Peyer's patch (tissue), 4 donors: Measurements from ENCODE around the gene PLG. TPM values are rescaled to one million over a fixed set of nuclear protein-coding genes. Genes with fewer than 3 reads are reported as not detected.
"Not testable (repeated sequence)": the region's sequence is repeated elsewhere in the genome, so short reads cannot be mapped to it uniquely, and the experiment has no call there.

Experiments
- DNase-seq, 3 donors: peaks; one replicate each; pipeline ENCODE4 v3.0.0-alpha.2; 2017 to 2019
- H3K27ac ChIP-seq, 4 donors: fragments of 200-600 bp; sonication (generic); one replicate each; pipeline ENCODE4 v1.5.1; 2016 to 2019
- H3K27me3 ChIP-seq, 2 donors: fragments of 200-600 bp; sonication (generic); one replicate each; pipeline ENCODE4 v1.5.1; 2019
- H3K36me3 ChIP-seq, 3 donors: fragments of 200-600 bp; sonication (generic); one replicate each; pipeline ENCODE4 v1.5.1; 2016 to 2019
- H3K4me1 ChIP-seq, 4 donors: fragments of 200-600 bp; sonication (generic); one replicate each; pipeline ENCODE4 v1.5.1; 2016 to 2019
- H3K4me3 ChIP-seq, 4 donors: fragments of 200-600 bp; sonication (generic); 1 replicate in 3 of 4; 2 replicates in 1 of 4; pipeline ENCODE4 v1.5.1; 2016 to 2019; ENCODE audit warnings: mild to moderate bottlenecking in 1 of 4
- H3K9me3 ChIP-seq, 4 donors: fragments of 200-600 bp; sonication (generic); one replicate each; pipeline ENCODE4 v1.5.1; 2016 to 2019; ENCODE audit warnings: mild to moderate bottlenecking in 1 of 4
- POLR2A ChIP-seq, 2 donors: fragments of 450-650 bp; IDR thresholded peaks; one replicate each; pipeline ENCODE4 v1.5.1; 2017; ENCODE audit warnings: antibody characterized with exemption in 2 of 2, mild to moderate bottlenecking in 2 of 2, moderate library complexity in 2 of 2
- total RNA-seq, 4 donors: library from RNA; depleted of rRNA; stranded (reverse); fragments of >200 nt; gene quantifications; one replicate each; pipeline ENCODE4 v1.1.0, GENCODE V29; 2016
- TF ChIP-seq, protein P1 (sequence below), 6 experiments: fragments of 450-650 bp in 4 of 6; fragments of 200-600 bp in 2 of 6; sonication (generic) in 1 of 6; IDR thresholded peaks; one replicate each; pipeline ENCODE4 v1.5.1; 2017 to 2019; ENCODE audit warnings: antibody characterized with exemption in 6 of 6, mild to moderate bottlenecking in 3 of 6, moderate library complexity in 1 of 6

Gene PLG
- total RNA-seq, 4 donors from 2014 or later = not detected

GRCh38 chr6:160766989-160767646 lies 65.1 kb downstream of the PLG start:
- Histone ChIP-seq H3K4me1 (peaks cover 0 to 6% (median 0%) of the 10 kb centered on the region in 4 donors), H3K27ac (no peak overlapping the region), H3K27me3 (no peaks in the 10 kb centered on the region), H3K4me3 (peak overlapping the region in 3 of 4 donors; percentile 18 to 48 (median 42)), H3K36me3 (no peaks in the 10 kb centered on the region), H3K9me3 (no peaks in the 10 kb centered on the region)
- TF ChIP-seq, protein P1, sequence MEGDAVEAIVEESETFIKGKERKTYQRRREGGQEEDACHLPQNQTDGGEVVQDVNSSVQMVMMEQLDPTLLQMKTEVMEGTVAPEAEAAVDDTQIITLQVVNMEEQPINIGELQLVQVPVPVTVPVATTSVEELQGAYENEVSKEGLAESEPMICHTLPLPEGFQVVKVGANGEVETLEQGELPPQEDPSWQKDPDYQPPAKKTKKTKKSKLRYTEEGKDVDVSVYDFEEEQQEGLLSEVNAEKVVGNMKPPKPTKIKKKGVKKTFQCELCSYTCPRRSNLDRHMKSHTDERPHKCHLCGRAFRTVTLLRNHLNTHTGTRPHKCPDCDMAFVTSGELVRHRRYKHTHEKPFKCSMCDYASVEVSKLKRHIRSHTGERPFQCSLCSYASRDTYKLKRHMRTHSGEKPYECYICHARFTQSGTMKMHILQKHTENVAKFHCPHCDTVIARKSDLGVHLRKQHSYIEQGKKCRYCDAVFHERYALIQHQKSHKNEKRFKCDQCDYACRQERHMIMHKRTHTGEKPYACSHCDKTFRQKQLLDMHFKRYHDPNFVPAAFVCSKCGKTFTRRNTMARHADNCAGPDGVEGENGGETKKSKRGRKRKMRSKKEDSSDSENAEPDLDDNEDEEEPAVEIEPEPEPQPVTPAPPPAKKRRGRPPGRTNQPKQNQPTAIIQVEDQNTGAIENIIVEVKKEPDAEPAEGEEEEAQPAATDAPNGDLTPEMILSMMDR (IDR thresholded peaks at IDR 0.05) = peak in 5 of 6 experiments; percentile 9 to 51 (median 39)
- TF ChIP-seq POLR2A (IDR thresholded peaks at IDR 0.05) = no peak
- DNase-seq = peak in 2 of 3 donors; percentile 62 to 65

DNA sequence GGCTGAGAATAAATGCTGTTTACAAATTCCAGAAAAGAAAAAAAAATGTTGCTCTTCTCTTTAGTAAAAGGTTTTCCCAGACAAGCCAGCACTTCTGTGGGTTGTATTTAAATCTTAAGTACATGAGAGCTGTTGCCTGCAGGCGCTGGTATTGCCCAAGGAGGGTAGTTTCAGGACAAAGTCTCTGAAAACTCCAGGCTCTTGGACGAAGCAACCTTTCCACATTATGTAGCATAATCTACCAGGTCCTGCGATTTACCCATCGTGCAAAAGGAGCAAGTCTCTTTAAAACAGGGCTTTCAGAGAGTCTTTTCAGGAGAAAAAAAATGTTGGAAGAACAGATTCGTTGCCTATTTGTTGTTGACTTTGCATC lies 65.6 kb downstream of the PLG start:
- H3K4me1 ChIP-seq = peaks cover 0 to 6% (median 0%) of the 10 kb centered on the region in 4 donors
- no peaks in the 10 kb centered on the region for H3K36me3 ChIP-seq
- peak overlapping the region in 2 of 4 donors; percentile 18 to 48 for H3K4me3 ChIP-seq

DNA sequence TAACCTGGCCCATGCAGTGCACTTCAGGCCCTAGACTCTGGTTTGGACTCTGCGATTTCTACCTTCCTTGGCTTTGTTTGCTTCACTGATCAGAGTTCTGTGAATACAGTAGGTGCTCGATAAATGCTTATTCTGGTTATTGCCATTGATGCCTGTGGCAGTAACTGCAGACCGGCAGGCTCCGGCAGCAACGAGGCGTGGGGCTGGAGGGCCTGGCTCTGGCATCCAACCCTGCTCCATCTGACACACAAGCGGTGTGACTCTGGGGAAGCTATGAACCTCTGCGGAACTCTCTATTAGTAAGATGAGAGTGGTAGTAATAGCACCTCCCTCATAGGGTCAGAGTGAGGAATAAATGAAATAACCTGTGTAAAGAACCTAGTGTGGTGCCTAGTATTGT lies 66.1 kb downstream of the PLG start:
- no peaks in the 10 kb centered on the region for H3K9me3 ChIP-seq
- H3K27ac ChIP-seq = no peak overlapping the region
- DNase-seq = no peak
- no peak overlapping the region for H3K4me3 ChIP-seq
- H3K36me3 ChIP-seq = no peaks in the 10 kb centered on the region
- no peak for TF ChIP-seq POLR2A (IDR thresholded peaks at IDR 0.05)
- no peaks in the 10 kb centered on the region for H3K27me3 ChIP-seq
- peaks cover 0 to 6% (median 0%) of the 10 kb centered on the region in 4 donors for H3K4me1 ChIP-seq

More for the DNA sequence above, 65.6 kb downstream of the PLG start:
- H3K9me3 ChIP-seq = no peaks in the 10 kb centered on the region
- no peak for DNase-seq
- TF ChIP-seq, protein P1 (IDR thresholded peaks at IDR 0.05) = no peak
- TF ChIP-seq POLR2A (IDR thresholded peaks at IDR 0.05) = no peak
- no peaks in the 10 kb centered on the region for H3K27me3 ChIP-seq
- no peak overlapping the region for H3K27ac ChIP-seq

- Histone ChIP-seq H3K27ac (no peak overlapping the region), H3K9me3 (peaks cover 0 to 3% (median 0%) of the 10 kb centered on the region in 4 donors), H3K4me3 (no peak overlapping the region), H3K4me1 (no peaks in the 10 kb centered on the region), H3K27me3 (no peaks in the 10 kb centered on the region), H3K36me3 (no peaks in the 10 kb centered on the region)
- DNase-seq = no peak
- TF ChIP-seq, protein P1 (IDR thresholded peaks at IDR 0.05) = no peak
Measured at GRCh38 chr6:160774399-160774798, 72.4 kb downstream of the PLG start.

DNA sequence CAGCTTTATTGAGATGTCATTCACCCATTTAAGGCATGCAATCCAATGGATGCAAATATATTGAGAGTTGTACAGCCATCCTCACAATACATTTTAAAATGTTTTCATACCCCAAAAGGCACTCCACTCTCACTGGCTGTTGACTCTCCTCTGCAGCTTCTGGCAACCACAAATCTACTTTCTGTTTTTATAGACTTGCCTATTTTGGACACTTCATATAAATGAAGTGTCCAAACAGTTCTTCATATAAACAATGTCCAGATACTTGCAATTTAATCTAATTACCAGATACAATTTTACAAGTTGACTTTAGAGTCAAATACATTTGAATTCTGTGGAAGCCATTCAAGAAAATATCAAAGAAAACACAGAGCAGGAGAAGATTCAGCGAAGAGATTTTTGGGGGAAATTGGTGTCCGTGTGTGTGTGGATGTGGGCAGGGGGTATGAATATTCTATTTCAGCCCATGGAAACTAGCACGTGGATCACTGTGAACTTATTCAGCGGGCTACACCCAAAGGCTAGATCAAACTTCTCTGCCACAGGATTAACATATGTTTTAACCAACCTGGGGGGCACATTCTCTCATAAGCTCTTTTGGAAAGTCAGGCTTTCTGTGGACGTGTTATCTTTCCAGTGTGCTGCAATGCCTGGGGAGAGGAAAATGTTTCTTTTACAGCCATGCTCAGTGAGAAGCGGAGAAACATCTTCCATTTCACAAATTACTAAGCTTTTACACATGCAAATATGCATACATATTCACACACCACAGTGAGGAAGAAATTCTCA lies 73.9 kb downstream of the PLG start:
- Histone ChIP-seq H3K9me3 (peaks cover 0 to 3% (median 0%) of the 10 kb centered on the region in 4 donors), H3K36me3 (no peaks in the 10 kb centered on the region), H3K4me1 (no peaks in the 10 kb centered on the region), H3K27ac (no peak overlapping the region), H3K27me3 (no peaks in the 10 kb centered on the region), H3K4me3 (no peak overlapping the region)
- no peak for DNase-seq
- TF ChIP-seq POLR2A (IDR thresholded peaks at IDR 0.05) = no peak
- TF ChIP-seq, protein P1 (IDR thresholded peaks at IDR 0.05) = no peak

- not testable (repeated sequence) for H3K36me3 ChIP-seq, H3K4me3 ChIP-seq, H3K4me1 ChIP-seq, H3K27ac ChIP-seq, DNase-seq, H3K27me3 ChIP-seq, H3K9me3 ChIP-seq
Measured at GRCh38 chr6:160779095-160779494, 77.1 kb downstream of the PLG start.

DNA sequence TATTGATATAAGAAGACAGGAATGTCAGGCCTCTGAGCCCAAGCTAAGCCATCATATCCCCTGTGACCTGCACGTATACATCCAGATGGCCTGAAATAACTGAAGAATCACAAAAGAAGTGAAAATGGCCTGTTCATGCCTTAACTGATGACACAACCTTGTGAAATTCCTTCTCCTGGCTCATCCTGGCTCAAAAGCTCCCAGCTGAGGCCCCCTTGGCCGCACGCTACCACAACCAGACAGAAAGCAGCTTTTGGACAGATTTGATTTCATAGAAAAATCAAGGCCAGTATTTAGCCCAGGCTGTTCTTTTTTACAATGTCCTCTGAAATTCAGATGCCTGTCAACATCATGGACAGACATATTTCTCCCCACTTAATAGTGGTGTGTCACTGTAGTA lies 78.6 kb downstream of the PLG start:
- H3K4me1 ChIP-seq, H3K4me3 ChIP-seq, H3K27ac ChIP-seq: not testable (repeated sequence)

More for the DNA sequence above, 78.6 kb downstream of the PLG start:
- H3K36me3 ChIP-seq, DNase-seq, H3K9me3 ChIP-seq, H3K27me3 ChIP-seq: not testable (repeated sequence)
